ENCODE measurements around the gene POLR2L.

The POLR2L gene

GRCh38 chr11:794013-794765 lies 48.1 kb downstream of the POLR2L start:
- no peak for DNase-seq (ENCODE audit: low read depth)

GRCh38 chr11:793556-793955 lies 48.8 kb downstream of the POLR2L start:
- no peak for DNase-seq (ENCODE audit: low read depth)

DNA sequence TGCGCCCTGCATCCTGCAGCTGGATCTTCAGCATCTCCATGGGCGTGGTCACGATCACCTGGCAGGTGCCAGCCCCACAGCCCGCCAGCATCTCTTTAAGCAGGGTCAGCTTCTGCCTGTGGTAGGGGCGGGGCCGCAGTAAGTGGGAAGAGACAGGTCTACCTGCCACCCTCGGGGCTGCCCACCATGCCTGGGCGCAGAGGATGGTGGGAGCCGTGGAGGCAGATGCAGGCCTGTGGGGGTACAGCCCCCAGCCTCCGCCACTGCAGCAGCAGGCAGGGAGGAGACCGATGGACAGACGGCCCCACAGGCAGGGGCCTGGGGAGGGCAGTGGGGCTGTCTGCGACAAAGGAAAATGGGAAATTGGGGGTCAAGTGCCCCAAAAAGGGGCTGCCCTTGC lies 49.5 kb downstream of the POLR2L start:
- no peak for DNase-seq (ENCODE audit: low read depth)

DNA sequence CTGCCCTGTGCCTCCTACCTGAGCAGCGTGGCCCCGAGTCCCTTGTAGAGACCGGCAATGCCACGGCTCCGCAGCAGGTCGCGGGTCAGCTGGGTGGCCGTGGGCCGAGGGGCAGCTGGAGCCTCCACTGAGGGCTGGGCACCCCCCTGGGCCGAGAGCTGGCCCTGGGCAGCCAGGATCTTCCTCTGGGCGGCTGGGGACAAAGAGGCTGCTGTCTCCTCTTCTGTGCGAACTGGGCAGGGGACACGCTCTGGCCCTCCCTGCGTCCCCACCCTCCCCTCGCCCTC lies 49.9 kb downstream of the POLR2L start:
- DNase-seq (ENCODE audit: low read depth): no peak

DNA sequence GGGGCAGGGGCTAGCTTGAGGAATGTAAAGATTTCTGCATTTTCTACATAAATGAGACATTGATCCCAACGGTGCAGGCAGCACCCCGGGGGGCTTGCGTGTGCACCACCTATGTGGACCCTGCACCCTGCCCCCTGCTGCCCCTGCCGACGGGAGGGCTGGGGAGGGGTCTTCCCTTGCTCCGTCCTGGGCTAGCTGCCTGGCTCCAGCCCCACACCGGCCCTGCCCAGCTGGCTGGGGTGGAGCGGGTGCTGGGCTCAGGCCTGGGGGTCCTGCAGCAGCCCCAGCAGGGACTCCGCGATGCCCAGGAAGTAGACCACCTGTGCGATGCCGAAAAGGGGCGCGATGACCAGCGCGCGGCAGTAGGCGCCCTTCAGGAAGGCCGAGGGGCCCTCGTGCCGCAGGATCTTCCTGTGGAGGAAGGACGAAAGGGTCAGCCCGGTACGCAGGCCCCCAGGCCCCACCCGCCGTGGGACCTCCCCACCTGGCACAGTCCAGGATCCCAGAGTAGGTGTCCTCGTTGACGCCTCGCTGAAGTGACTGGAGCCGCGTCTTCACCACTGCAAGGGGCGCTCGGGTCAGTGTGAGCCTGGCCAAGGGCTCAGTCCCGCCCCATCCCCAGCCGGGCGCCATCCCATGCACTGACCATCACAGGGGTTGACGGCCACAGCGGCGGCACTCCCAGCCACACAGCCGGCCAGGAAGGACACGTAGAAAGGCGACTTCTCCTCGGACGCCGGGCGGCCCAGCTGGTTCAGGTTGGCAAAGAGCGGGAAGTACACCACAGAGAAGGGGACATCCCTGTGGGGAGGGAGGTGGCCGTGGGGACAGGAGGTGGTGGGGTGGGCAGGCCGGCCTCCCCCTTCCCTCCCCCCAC lies 50.4 kb downstream of the POLR2L start:
- no peak for DNase-seq (ENCODE audit: low read depth)

DNA sequence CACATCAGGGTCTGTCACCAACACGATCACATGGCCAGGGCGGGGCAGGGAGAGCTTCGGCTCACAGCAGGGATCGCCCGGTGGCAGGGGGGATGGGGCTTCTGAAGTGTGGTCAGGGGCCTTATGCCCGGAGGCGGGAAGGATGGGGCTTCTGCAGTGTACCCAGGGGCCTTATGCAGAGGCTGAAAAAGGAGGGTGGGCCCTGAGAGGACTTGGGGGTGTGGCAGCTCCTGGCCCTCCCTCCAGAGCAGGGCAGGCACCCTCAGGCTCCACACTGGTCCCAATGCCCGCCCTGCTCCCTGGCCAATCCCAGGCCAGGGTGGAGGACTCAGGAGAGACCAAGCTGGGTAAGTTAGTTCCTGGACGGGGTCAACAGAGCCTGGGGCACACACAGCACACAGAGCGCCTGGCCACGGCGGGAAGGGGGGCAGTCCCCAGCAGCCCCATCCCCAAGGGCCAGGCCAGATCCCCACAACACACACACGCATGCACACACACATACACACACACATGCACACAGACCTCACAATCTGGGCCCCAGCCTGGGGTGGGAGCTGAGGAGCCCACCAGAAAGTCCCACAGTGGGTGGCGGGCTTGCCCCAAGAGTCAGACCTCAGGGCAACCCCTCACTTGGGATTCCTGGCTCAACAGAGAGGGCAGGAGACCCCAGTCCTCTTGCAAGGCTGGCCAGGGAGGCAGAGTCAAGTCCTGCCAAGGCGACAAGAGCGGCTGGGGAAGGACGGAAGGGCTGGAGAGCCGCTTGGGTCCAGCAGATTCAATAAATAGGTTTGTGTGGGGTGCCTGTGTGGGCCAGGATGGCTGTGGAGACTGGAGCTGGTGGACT lies 51.4 kb downstream of the POLR2L start:
- DNase-seq (ENCODE audit: low read depth): no peak

- DNase-seq (ENCODE audit: low read depth): no peak
Measured at GRCh38 chr11:789943-790342, 52.4 kb downstream of the POLR2L start, which contains the start of gene CEND1. CEND1 (minus strand) TSS chr11:790090; CDS start chr11:788576, 1,514 bp downstream.
